Measurements from ENCODE around the gene CCDC159.

GRCh38 chr19:11322269-11323024, 23.9 kb upstream of the CCDC159 start:
- TF ChIP-seq, protein P1, sequence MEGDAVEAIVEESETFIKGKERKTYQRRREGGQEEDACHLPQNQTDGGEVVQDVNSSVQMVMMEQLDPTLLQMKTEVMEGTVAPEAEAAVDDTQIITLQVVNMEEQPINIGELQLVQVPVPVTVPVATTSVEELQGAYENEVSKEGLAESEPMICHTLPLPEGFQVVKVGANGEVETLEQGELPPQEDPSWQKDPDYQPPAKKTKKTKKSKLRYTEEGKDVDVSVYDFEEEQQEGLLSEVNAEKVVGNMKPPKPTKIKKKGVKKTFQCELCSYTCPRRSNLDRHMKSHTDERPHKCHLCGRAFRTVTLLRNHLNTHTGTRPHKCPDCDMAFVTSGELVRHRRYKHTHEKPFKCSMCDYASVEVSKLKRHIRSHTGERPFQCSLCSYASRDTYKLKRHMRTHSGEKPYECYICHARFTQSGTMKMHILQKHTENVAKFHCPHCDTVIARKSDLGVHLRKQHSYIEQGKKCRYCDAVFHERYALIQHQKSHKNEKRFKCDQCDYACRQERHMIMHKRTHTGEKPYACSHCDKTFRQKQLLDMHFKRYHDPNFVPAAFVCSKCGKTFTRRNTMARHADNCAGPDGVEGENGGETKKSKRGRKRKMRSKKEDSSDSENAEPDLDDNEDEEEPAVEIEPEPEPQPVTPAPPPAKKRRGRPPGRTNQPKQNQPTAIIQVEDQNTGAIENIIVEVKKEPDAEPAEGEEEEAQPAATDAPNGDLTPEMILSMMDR (IDR thresholded peaks at IDR 0.05): no peak
- no peak for TF ChIP-seq EZH2 (IDR thresholded peaks at IDR 0.05; ENCODE audit: borderline replicate concordance, insufficient read depth, low read depth, low read length, poor library complexity, severe bottlenecking)

Data from B cell (primary cell).